ENCODE data around the gene MAN1C1. TPM values are rescaled to one million over a fixed set of nuclear protein-coding genes. Genes with fewer than 3 reads are reported as not detected.

Gene MAN1C1
- total RNA-seq, 1 donor from 2014 or later: 29.1 TPM

DNA sequence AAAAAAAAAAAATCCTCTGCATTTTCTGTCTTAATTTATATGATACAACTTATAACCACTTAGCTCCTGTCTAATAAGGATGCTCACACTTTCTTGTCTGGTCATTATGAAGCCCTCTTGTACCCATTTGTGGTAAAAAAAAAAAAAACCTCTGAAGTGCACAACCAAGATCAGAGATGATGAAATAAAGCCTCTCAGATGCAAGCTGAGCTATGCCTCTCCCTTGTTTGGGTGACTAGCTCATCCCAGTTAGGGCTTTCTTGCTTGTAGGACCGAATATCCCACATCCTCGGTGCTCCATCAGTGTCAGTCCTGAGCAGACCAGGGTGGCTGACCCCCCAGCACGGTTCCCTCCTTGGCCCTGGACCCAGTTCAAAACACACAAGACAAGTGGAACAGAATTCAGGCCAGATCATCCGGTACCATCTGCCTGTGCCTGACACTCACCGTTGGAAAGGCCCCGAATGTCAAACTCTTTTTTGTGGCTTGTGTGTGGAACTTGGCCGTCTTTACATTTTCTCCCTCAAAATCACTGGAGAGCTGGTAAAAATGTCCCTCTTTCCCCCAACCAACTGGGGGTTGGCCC lies 177.1 kb downstream of the MAN1C1 start:
- no peak overlapping the region for H3K27ac Mint-ChIP-seq (ENCODE audit: unreplicated experiment)

DNA sequence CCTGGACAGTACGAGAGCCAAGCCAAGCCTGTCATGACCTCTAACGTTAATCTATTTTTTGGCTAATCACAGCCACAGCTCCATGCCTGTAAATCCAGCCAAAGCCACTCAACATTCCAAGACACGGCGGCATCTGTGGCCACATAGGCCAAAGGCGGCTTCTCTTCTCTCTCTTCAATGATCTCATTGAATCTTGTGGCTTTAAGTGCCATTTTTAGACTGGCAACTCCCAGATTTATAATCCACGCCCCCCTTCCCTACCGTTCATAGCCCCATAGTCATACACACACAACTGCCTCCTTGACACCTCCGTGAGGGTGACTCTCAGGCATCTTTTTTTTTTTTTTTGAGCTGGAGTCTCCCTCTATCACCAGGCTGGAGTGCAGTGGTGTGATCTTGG lies 177.7 kb downstream of the MAN1C1 start:
- H3K27me3 Mint-ChIP-seq (ENCODE audit: unreplicated experiment): peaks cover 12% of the 10 kb centered on the region
- no peak overlapping the region for H3K27ac Mint-ChIP-seq (ENCODE audit: unreplicated experiment)
- H3K4me3 Mint-ChIP-seq (ENCODE audit: unreplicated experiment): no peak overlapping the region
- DNase-seq (ENCODE audit: low spot score): no peak
- no peaks in the 10 kb centered on the region for H3K9me3 Mint-ChIP-seq (ENCODE audit: unreplicated experiment)
- peaks cover 24% of the 10 kb centered on the region for H3K36me3 Mint-ChIP-seq (ENCODE audit: low read depth, unreplicated experiment)
- peaks cover 26% of the 10 kb centered on the region for H3K4me1 Mint-ChIP-seq (ENCODE audit: unreplicated experiment)
- TF ChIP-seq, protein P1, sequence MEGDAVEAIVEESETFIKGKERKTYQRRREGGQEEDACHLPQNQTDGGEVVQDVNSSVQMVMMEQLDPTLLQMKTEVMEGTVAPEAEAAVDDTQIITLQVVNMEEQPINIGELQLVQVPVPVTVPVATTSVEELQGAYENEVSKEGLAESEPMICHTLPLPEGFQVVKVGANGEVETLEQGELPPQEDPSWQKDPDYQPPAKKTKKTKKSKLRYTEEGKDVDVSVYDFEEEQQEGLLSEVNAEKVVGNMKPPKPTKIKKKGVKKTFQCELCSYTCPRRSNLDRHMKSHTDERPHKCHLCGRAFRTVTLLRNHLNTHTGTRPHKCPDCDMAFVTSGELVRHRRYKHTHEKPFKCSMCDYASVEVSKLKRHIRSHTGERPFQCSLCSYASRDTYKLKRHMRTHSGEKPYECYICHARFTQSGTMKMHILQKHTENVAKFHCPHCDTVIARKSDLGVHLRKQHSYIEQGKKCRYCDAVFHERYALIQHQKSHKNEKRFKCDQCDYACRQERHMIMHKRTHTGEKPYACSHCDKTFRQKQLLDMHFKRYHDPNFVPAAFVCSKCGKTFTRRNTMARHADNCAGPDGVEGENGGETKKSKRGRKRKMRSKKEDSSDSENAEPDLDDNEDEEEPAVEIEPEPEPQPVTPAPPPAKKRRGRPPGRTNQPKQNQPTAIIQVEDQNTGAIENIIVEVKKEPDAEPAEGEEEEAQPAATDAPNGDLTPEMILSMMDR (IDR thresholded peaks at IDR 0.05; ENCODE audit: unreplicated experiment): no peak

More for the DNA sequence above, 177.1 kb downstream of the MAN1C1 start:
- no peak overlapping the region for H3K4me3 Mint-ChIP-seq (ENCODE audit: unreplicated experiment)
- H3K4me1 Mint-ChIP-seq (ENCODE audit: unreplicated experiment): peaks cover 23% of the 10 kb centered on the region
- TF ChIP-seq, protein P1 (IDR thresholded peaks at IDR 0.05; ENCODE audit: unreplicated experiment): no peak
- H3K36me3 Mint-ChIP-seq (ENCODE audit: low read depth, unreplicated experiment): peaks cover 24% of the 10 kb centered on the region
- no peaks in the 10 kb centered on the region for H3K9me3 Mint-ChIP-seq (ENCODE audit: unreplicated experiment)
- no peak for DNase-seq (ENCODE audit: low spot score)
- peaks cover 12% of the 10 kb centered on the region for H3K27me3 Mint-ChIP-seq (ENCODE audit: unreplicated experiment)

DNA sequence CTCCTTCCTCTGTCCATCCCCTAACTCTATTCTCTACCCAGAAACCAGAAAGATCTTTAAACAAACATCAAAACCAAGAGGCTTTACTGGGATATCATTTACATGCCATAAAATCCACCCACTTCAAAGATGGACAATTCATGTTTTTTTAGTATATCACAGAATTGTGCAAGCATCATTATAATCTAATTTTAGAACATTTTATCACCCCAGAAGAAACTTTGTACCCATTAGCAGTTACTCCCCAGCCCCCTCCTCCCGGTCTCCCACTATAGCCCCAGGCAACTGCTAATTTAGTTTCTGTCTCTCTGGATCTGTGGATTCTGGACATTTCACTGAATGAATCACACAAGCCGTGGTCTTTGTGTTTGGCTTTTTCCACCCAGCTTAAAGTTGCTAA lies 178.6 kb downstream of the MAN1C1 start:
- TF ChIP-seq, protein P1 (IDR thresholded peaks at IDR 0.05; ENCODE audit: unreplicated experiment): no peak
- DNase-seq (ENCODE audit: low spot score): no peak
- H3K4me1 Mint-ChIP-seq (ENCODE audit: unreplicated experiment): peaks cover 30% of the 10 kb centered on the region
- peaks cover 11% of the 10 kb centered on the region for H3K27me3 Mint-ChIP-seq (ENCODE audit: unreplicated experiment)
- no peak overlapping the region for H3K27ac Mint-ChIP-seq (ENCODE audit: unreplicated experiment)
- H3K36me3 Mint-ChIP-seq (ENCODE audit: low read depth, unreplicated experiment): peaks cover 17% of the 10 kb centered on the region
- H3K9me3 Mint-ChIP-seq (ENCODE audit: unreplicated experiment): no peaks in the 10 kb centered on the region
- H3K4me3 Mint-ChIP-seq (ENCODE audit: unreplicated experiment): no peak overlapping the region

DNA sequence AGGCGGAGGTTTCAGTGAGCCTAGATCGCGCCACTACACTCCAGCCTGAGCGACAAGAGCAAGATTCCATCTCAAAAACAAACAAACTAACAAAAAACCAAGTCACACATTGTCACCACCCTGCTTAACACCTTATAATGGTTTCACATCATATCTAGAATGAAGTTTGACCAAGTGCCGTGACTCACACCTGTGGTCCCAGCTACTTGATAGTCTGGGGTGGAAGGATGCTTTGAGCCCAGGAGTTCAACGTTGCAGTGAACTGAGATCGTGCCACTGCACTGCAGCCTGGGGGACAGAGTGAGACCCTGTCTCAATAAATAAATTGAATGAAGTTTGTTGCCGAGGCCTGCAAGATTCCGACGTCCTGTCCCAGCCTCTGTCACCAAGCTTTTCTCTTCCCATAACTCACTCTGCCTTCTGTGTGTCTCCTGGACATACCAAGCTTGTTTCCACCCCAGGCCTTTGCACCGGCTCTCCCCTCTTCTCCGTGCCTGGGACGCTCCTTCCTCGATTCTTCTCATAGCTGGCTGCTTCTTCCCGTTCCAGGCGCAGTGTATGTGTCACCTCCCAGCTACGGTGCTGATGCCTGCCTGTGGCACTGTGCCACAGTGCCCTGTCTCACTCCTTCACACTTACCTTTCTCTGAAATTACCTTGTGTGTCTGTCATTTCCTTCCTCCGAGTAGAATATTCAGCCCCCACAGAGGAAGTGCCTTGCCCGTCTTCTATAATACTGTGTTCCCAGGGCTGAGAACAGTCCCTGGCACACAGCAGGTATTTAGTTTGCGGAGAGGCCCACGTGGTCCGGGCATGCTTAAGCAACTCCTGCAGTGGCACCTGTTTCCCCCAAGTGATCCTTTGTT lies 179.6 kb downstream of the MAN1C1 start:
- H3K27ac Mint-ChIP-seq (ENCODE audit: unreplicated experiment): peak overlapping the region; percentile 58
- peaks cover 7% of the 10 kb centered on the region for H3K27me3 Mint-ChIP-seq (ENCODE audit: unreplicated experiment)
- no peak overlapping the region for H3K4me3 Mint-ChIP-seq (ENCODE audit: unreplicated experiment)
- peaks cover 37% of the 10 kb centered on the region for H3K4me1 Mint-ChIP-seq (ENCODE audit: unreplicated experiment)
- TF ChIP-seq, protein P1 (IDR thresholded peaks at IDR 0.05; ENCODE audit: unreplicated experiment): no peak
- DNase-seq (ENCODE audit: low spot score): no peak
- peaks cover 11% of the 10 kb centered on the region for H3K36me3 Mint-ChIP-seq (ENCODE audit: low read depth, unreplicated experiment)
- H3K9me3 Mint-ChIP-seq (ENCODE audit: unreplicated experiment): no peaks in the 10 kb centered on the region

Measured in endothelial cell (in vitro differentiated cells).